Liver (tissue), 9 donors: ENCODE data around the gene ATP10A. TPM values are rescaled to one million over a fixed set of nuclear protein-coding genes. Genes with fewer than 3 reads are reported as not detected.

ENCODE experiments used
- DNase-seq: peaks from one replicate; pipeline ENCODE4 v3.0.0-alpha.2; 2017; ENCODE audit warnings: low spot score
- H3K27ac ChIP-seq, 2 donors: one replicate each; pipeline ENCODE4 v1.7.0; 2013; ENCODE audit warnings: inconsistent platforms in 2 of 2, low read length in 2 of 2, control low read depth in 1 of 2, low read depth in 1 of 2, mild to moderate bottlenecking in 1 of 2
- H3K27me3 ChIP-seq, 4 donors: one replicate each; pipeline versions ENCODE4 v1.6.1 to v1.7.0; 2013; ENCODE audit warnings: low read length in 3 of 4, inconsistent platforms in 1 of 4, mild to moderate bottlenecking in 1 of 4, moderate library complexity in 1 of 4; ENCODE audit not compliant: control insufficient read depth in 4 of 4, insufficient read depth in 4 of 4
- H3K36me3 ChIP-seq, 4 donors: one replicate each; pipeline versions ENCODE4 v1.6.1 to v1.7.0; 2013; ENCODE audit warnings: low read length in 3 of 4, mild to moderate bottlenecking in 3 of 4, low read depth in 1 of 4, moderate library complexity in 1 of 4; ENCODE audit not compliant: control insufficient read depth in 4 of 4, insufficient read depth in 3 of 4
- H3K4me1 ChIP-seq, 4 donors: one replicate each; pipeline versions ENCODE4 v1.6.1 to v1.7.0; 2013; ENCODE audit warnings: low read length in 3 of 4, mild to moderate bottlenecking in 3 of 4, moderate library complexity in 1 of 4; ENCODE audit not compliant: control insufficient read depth in 4 of 4, insufficient read depth in 4 of 4
- H3K4me3 ChIP-seq, 3 donors: one replicate each; pipeline versions ENCODE4 v1.6.1 to v1.7.0; 2013; ENCODE audit warnings: low read length in 3 of 3, control low read depth in 1 of 3, low read depth in 1 of 3, mild to moderate bottlenecking in 1 of 3
- H3K9ac ChIP-seq, 2 donors: one replicate each; pipeline ENCODE4 v1.7.0; 2013; ENCODE audit warnings: low read length in 2 of 2, mild to moderate bottlenecking in 2 of 2, moderate library complexity in 2 of 2, control low read depth in 1 of 2, low read depth in 1 of 2
- H3K9me3 ChIP-seq, 4 donors: one replicate each; pipeline versions ENCODE4 v1.6.1 to v1.7.0; 2013; ENCODE audit warnings: low read length in 3 of 4; ENCODE audit not compliant: control insufficient read depth in 4 of 4
- EGR1 ChIP-seq, 2 donors: IDR thresholded peaks; 2 replicates each; pipeline ENCODE4 v1.6.1; 2016 to 2018; ENCODE audit warnings: antibody characterized with exemption in 2 of 2, low read depth in 2 of 2
- FOXA2 ChIP-seq: IDR thresholded peaks from 2 replicates; pipeline ENCODE4 v1.6.1; 2016; ENCODE audit warnings: antibody characterized with exemption
- HNF4A ChIP-seq, 2 donors: conservative IDR thresholded peaks; 2 replicates each; pipeline ENCODE4 v1.6.1; 2016; ENCODE audit warnings: antibody characterized with exemption in 2 of 2, mild to moderate bottlenecking in 2 of 2
- HNF4G ChIP-seq: IDR thresholded peaks from 2 replicates; pipeline ENCODE4 v1.6.1; 2016; ENCODE audit warnings: antibody characterized with exemption
- JUND ChIP-seq, 2 donors: IDR thresholded peaks; 2 replicates each; pipeline ENCODE4 v1.6.1; 2016; ENCODE audit warnings: antibody characterized with exemption in 2 of 2
- NR2F2 ChIP-seq: IDR thresholded peaks from 2 replicates; pipeline ENCODE4 v1.6.1; 2016; ENCODE audit warnings: antibody characterized with exemption
- RAD21 ChIP-seq, 2 donors: IDR thresholded peaks; 2 replicates each; pipeline ENCODE4 v1.6.1; 2016; ENCODE audit warnings: antibody characterized with exemption in 2 of 2, mild to moderate bottlenecking in 2 of 2
- RXRA ChIP-seq, 2 donors: IDR thresholded peaks; 2 replicates each; pipeline ENCODE4 v1.6.1; 2017 to 2018; ENCODE audit warnings: antibody characterized with exemption in 2 of 2, mild to moderate bottlenecking in 1 of 2
- SP1 ChIP-seq: IDR thresholded peaks from 2 replicates; pipeline ENCODE4 v1.6.1; 2018; ENCODE audit warnings: antibody characterized with exemption, mild to moderate bottlenecking
- TAF1 ChIP-seq: conservative IDR thresholded peaks from 2 replicates; pipeline ENCODE4 v1.6.1; 2016; ENCODE audit warnings: antibody characterized with exemption, mild to moderate bottlenecking
- YY1 ChIP-seq: IDR thresholded peaks from 2 replicates; pipeline ENCODE4 v1.6.1; 2016; ENCODE audit warnings: antibody characterized with exemption, mild to moderate bottlenecking
- WGBS: extraction: QIAGEN DNeasy Blood & Tissue Kit; methylation state at CpG from one replicate; pipeline ENCODE4 v1.1.7; 2013; 5-methylcytosine and 5-hydroxymethylcytosine counted together
- polyA plus RNA-seq, 2 donors: library from polyadenylated mRNA; stranded (reverse) in 1 of 2; unstranded in 1 of 2; fragments of 200-250 nt in 1 of 2; fragments of >200 nt in 1 of 2; fragmentation: Nextera tagmentation in 1 of 2; extraction: Ambion mirVana in 1 of 2; gene quantifications; one replicate each; pipeline versions ENCODE4 v1.2.1 to v1.2.3, GENCODE V29; 2013 to 2015
- total RNA-seq, 2 donors: library from RNA; depleted of rRNA; stranded (reverse); fragments of >200 nt; gene quantifications; one replicate each; pipeline ENCODE4 v1.2.3, GENCODE V29; 2014
- TF ChIP-seq, protein P1 (sequence below): IDR thresholded peaks from 2 replicates; pipeline ENCODE4 v1.6.1; 2016; ENCODE audit warnings: antibody characterized with exemption, mild to moderate bottlenecking
- TF ChIP-seq, protein P2 (sequence below): IDR thresholded peaks from 2 replicates; pipeline ENCODE4 v1.6.1; 2016; ENCODE audit warnings: antibody characterized with exemption
- TF ChIP-seq, protein P3 (sequence below): IDR thresholded peaks from 2 replicates; pipeline ENCODE4 v1.6.1; 2016; ENCODE audit warnings: antibody characterized with exemption
- TF ChIP-seq, protein P4 (sequence below): fragments of 150-350 bp; IDR thresholded peaks from 2 replicates; pipeline ENCODE4 v1.5.1; 2017; ENCODE audit warnings: improper control_type of control experiment, low read depth, low read length; ENCODE audit not compliant: missing input control
- TF ChIP-seq, protein P5 (sequence below): IDR thresholded peaks from 2 replicates; pipeline ENCODE4 v1.6.1; 2016; ENCODE audit warnings: antibody characterized with exemption
- donor health status: healthy.
- donor health status: healthy.
- donor health status: healthy.
- donor health status: healthy.
- donor health status: healthy.

Gene ATP10A
- total and polyA plus RNA-seq, 4 donors, result 0.22 to 1.8 (median 0.39) TPM

DNA sequence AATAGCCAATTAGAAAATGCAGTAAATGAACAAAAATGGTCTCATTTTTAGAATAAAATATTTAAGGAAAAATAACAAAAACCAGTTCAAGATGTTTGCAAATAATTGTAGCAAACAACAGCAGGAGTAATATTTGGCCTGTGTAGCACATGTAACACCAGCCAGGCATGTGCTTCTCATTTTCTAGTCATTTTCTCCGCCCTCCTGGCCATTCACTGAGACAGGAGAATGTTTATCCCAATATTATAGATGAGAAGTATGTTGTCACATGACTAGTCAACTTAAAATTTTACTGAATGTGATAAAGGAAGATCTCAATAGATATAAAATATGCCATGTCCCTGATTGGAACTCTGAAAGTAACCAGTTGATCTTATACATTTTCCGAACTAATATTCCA is 7.8 kb upstream of the ATP10A start:
- TF ChIP-seq HNF4G (no peak), YY1 (no peak), SP1 (no peak), FOXA2 (no peak), EGR1 (IDR thresholded peaks at IDR 0.05; ENCODE audit: low read depth in 2 of 2) (no peak), JUND (IDR thresholded peaks at IDR 0.05) (no peak), HNF4A (conservative IDR thresholded peaks at IDR 0.05) (no peak), NR2F2 (no peak), TAF1 (no peak), RAD21 (IDR thresholded peaks at IDR 0.05) (no peak), RXRA (IDR thresholded peaks at IDR 0.05) (no peak)
- TF ChIP-seq, protein P1, sequence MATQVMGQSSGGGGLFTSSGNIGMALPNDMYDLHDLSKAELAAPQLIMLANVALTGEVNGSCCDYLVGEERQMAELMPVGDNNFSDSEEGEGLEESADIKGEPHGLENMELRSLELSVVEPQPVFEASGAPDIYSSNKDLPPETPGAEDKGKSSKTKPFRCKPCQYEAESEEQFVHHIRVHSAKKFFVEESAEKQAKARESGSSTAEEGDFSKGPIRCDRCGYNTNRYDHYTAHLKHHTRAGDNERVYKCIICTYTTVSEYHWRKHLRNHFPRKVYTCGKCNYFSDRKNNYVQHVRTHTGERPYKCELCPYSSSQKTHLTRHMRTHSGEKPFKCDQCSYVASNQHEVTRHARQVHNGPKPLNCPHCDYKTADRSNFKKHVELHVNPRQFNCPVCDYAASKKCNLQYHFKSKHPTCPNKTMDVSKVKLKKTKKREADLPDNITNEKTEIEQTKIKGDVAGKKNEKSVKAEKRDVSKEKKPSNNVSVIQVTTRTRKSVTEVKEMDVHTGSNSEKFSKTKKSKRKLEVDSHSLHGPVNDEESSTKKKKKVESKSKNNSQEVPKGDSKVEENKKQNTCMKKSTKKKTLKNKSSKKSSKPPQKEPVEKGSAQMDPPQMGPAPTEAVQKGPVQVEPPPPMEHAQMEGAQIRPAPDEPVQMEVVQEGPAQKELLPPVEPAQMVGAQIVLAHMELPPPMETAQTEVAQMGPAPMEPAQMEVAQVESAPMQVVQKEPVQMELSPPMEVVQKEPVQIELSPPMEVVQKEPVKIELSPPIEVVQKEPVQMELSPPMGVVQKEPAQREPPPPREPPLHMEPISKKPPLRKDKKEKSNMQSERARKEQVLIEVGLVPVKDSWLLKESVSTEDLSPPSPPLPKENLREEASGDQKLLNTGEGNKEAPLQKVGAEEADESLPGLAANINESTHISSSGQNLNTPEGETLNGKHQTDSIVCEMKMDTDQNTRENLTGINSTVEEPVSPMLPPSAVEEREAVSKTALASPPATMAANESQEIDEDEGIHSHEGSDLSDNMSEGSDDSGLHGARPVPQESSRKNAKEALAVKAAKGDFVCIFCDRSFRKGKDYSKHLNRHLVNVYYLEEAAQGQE, result no peak
- TF ChIP-seq, protein P2, sequence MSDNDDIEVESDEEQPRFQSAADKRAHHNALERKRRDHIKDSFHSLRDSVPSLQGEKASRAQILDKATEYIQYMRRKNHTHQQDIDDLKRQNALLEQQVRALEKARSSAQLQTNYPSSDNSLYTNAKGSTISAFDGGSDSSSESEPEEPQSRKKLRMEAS, result no peak
- TF ChIP-seq, protein P3, sequence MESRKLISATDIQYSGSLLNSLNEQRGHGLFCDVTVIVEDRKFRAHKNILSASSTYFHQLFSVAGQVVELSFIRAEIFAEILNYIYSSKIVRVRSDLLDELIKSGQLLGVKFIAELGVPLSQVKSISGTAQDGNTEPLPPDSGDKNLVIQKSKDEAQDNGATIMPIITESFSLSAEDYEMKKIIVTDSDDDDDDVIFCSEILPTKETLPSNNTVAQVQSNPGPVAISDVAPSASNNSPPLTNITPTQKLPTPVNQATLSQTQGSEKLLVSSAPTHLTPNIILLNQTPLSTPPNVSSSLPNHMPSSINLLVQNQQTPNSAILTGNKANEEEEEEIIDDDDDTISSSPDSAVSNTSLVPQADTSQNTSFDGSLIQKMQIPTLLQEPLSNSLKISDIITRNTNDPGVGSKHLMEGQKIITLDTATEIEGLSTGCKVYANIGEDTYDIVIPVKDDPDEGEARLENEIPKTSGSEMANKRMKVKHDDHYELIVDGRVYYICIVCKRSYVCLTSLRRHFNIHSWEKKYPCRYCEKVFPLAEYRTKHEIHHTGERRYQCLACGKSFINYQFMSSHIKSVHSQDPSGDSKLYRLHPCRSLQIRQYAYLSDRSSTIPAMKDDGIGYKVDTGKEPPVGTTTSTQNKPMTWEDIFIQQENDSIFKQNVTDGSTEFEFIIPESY, result no peak
- TF ChIP-seq, protein P4, sequence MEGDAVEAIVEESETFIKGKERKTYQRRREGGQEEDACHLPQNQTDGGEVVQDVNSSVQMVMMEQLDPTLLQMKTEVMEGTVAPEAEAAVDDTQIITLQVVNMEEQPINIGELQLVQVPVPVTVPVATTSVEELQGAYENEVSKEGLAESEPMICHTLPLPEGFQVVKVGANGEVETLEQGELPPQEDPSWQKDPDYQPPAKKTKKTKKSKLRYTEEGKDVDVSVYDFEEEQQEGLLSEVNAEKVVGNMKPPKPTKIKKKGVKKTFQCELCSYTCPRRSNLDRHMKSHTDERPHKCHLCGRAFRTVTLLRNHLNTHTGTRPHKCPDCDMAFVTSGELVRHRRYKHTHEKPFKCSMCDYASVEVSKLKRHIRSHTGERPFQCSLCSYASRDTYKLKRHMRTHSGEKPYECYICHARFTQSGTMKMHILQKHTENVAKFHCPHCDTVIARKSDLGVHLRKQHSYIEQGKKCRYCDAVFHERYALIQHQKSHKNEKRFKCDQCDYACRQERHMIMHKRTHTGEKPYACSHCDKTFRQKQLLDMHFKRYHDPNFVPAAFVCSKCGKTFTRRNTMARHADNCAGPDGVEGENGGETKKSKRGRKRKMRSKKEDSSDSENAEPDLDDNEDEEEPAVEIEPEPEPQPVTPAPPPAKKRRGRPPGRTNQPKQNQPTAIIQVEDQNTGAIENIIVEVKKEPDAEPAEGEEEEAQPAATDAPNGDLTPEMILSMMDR, result no peak
- TF ChIP-seq, protein P5, sequence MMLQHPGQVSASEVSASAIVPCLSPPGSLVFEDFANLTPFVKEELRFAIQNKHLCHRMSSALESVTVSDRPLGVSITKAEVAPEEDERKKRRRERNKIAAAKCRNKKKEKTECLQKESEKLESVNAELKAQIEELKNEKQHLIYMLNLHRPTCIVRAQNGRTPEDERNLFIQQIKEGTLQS, result no peak
- Histone ChIP-seq H3K36me3 (no peaks in the 10 kb centered on the region), H3K4me1 (no peaks in the 10 kb centered on the region), H3K27ac (no peak overlapping the region), H3K4me3 (no peak overlapping the region), H3K27me3 (no peaks in the 10 kb centered on the region), H3K9me3 (no peaks in the 10 kb centered on the region), H3K9ac (no peak overlapping the region)
- 90% methylated on average over 2 of the region's 2 CpGs for WGBS
- DNase-seq, result no peak

DNA sequence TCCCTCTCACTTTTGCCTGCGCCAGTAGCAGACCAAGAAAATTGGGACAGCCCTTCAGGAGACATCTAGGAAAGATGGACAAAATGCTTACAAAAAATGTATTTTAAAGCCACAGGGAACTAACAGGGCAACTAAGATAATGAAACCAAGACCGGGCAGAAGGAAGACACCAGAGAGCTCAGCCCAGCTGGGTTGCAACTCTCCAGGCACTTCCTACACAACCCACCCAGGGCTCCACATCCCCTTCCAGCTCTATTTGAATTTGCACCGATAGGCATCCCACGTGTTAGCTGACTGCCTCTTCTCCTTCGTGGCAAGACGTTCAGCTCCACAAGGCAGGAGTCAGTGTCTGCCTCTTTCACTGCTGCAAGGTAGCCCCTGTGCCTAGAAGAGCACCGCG is 6.6 kb upstream of the ATP10A start:
- Histone ChIP-seq H3K27me3 (no peaks in the 10 kb centered on the region), H3K4me3 (no peak overlapping the region), H3K9me3 (no peaks in the 10 kb centered on the region), H3K9ac (no peak overlapping the region), H3K36me3 (no peaks in the 10 kb centered on the region), H3K27ac (no peak overlapping the region), H3K4me1 (no peaks in the 10 kb centered on the region)
- 54% methylated on average over 8 of the region's 8 CpGs for WGBS
- no peak for DNase-seq
- TF ChIP-seq HNF4A (conservative IDR thresholded peaks at IDR 0.05) (no peak), TAF1 (no peak), NR2F2 (no peak), EGR1 (IDR thresholded peaks at IDR 0.05; ENCODE audit: low read depth in 2 of 2) (no peak)
- TF ChIP-seq, protein P3, result no peak
- TF ChIP-seq, protein P5, result no peak
